GM21619 (cell line): ENCODE results near the gene NMNAT3.

Source experiments
- ATAC-seq: cut with Tn5 transposase; IDR thresholded peaks from one replicate; pipeline ENCODE4 v1.9.1; 2021; ENCODE audit not compliant: unreplicated experiment

The NMNAT3 gene

DNA sequence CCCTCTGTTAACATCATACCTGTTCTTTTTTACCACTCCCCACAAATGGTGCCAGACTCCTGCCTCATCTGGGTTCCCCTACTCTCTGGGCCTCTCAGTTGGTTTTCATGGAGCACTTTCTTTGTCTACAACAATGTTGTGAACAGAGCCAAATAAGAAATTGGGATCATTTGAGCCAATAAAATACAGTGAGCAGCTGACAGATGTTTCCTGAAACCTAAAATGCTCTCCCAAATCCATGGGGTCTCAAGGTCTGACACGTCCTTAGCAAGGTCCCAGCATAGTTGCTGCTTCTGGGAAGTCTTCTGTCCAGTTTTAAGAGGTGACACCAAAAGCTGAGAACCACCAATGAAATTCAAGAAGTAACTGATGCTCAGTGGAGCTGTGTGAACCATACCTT is 1.7 kb downstream of the NMNAT3 start:
- no peak for ATAC-seq

- no peak for ATAC-seq
Measured at GRCh38 chr3:139675327-139675726, 2.4 kb downstream of the NMNAT3 start.

GRCh38 chr3:139674571-139675260 is 3.1 kb downstream of the NMNAT3 start:
- ATAC-seq, result no peak

DNA sequence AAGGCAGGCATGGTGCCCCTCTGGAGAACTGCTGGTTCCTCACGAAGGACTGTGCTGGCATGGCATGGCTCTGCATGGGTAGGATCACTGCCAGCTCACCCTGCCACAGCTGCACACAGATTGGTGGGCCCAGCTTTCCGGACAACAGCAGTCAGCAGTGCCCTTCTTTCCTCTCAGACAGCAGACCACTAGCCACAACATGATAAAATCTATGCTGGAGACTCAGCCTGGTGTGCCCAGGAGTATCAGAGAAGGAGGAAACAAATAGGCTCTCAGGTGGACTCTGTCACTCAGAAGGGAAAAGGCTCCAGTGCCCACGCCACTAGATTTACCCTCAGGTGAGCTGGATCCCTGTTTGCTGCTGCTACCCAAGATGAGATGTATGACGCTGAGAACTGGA is 4.9 kb downstream of the NMNAT3 start:
- no peak for ATAC-seq

- ATAC-seq, result no peak
Measured at GRCh38 chr3:139671863-139672646, 5.7 kb downstream of the NMNAT3 start.

- ATAC-seq, result no peak
Measured at GRCh38 chr3:139671107-139671506, 6.7 kb downstream of the NMNAT3 start.

- ATAC-seq, result no peak
Measured at GRCh38 chr3:139670196-139670595, 7.6 kb downstream of the NMNAT3 start.

GRCh38 chr3:139668332-139668731 is 9.4 kb downstream of the NMNAT3 start:
- ATAC-seq, result no peak

GRCh38 chr3:139664958-139665357 is 12.8 kb downstream of the NMNAT3 start:
- no peak for ATAC-seq

DNA sequence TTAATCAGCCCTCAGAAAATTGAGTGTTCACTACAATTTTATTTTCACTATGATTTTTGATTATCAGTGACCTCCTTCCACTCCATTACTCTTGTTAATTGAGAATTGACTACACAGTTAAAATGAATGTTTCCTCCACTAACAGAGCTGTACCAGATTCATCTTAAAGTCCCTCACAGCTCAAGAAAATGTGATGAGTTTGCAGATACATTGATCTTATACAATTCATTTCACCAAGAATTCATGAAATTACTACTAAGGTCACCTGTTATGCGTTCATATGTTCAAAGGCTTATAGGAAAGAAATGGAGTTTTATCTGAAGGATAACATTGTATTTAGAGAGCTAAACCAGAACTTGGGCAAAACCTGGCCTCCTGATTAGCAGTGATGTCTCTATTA is 17.5 kb downstream of the NMNAT3 start:
- no peak for ATAC-seq

DNA sequence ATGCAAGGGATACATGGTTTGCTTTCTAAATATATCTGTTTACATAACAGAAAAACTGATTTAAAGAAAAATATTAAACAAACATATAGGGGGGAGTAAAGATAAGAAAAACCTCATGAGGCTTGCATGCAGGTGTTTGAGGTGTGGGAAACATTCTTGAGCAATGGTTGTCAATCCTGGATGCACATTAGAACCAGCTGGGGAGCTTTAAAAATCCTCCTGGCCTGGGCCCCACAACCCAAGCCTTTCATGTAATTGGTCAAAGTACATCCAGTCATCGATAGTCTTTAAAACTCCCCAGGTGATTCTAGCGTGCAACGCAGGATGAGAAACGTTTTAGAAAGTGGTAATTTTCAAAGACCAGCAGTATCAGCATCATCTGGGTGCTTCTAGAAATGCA is 18.3 kb downstream of the NMNAT3 start:
- no peak for ATAC-seq

DNA sequence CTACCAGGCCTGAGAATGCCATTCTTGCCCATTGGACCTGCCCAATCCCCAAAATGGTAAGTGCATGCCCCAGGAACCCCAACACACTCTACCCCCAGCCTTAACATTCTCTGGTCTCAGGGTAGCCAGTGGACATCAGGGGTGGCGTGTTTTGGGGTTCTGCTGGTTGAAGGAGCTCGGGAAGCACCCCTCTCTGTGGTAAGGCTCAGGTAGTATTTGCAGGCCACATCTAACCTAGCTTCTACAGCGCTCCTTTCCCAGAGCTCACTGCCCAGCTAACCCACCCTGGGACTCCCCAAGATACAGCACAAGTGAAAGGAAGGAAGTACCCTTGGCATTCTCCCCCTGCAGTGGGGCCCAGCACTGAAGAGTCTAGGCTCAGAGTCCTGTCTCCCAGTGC is 19.8 kb downstream of the NMNAT3 start:
- no peak for ATAC-seq

DNA sequence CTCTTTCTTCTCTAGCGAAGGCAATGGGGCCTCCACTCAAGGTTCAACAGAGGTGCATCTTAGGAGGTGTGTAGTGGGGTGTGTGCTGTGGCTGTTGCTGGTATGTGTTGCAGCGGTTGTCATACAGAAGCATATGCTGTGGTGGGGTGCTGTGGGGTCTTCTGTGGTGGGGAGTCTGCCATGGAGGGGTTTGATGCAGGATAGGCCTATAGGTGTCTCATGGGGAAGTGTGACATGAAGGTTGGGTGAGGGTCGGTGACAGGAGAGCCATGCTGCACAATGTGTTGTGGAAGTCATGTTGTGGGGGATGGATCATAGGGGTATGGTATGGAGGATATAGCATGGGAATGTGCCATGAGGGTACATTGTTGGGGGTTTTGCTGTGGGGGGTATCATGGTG is 20.3 kb downstream of the NMNAT3 start:
- ATAC-seq, result no peak

DNA sequence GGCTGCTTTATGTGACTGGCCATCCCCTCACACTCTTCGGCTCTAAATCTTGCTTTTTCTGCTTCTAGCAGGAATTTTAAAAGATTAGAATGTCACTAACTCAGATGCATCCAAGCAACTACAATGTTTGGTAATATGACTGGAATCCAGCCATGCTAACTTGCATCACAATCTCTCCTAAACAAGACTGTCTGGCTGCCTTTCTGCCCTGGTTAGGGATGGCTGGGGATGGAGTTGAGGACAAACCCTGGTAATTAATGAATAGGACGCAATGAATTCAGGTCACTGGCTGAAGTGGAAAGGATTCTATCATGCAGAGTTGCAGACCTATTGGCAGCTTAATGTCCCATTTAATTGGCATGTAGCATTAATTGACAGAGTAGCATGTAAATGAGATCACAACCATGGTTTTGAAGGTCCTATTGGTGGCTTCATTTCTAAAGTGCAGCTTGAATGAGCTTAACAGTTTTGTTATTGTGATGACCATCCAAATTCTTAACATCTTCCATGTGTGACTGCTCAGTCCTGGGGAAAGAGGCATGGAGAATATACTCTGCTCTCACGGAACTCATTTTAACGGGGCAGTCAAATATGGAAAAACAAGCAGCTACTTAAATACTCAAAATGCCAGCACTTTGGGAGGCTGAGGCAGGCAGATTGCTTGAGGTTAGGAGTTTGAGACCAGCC is 21.7 kb downstream of the NMNAT3 start:
- ATAC-seq, result no peak

- ATAC-seq, result no peak
Measured at GRCh38 chr3:139654637-139655365, 23.0 kb downstream of the NMNAT3 start.

- ATAC-seq, result no peak
Measured at GRCh38 chr3:139653582-139653981, 24.2 kb downstream of the NMNAT3 start.

DNA sequence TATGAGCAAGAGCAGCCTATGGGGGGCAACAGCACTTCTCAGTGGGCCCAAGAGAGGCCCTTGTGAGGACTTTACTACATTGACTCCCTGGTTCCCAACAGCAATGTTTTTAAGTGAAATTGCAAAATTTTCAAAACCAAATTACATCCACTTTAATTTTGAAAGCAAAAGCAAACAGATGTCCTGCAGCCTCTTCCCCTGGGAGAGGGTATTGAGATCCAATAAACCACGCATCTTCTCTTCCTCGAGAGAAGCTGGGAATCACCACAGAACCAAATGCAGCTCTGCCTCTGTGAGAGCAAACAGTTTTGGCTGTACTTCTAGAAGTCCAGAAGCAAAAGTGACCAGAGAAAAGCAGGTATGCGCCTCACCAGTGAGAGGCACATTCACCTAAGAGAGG is 25.2 kb downstream of the NMNAT3 start:
- ATAC-seq, result no peak

DNA sequence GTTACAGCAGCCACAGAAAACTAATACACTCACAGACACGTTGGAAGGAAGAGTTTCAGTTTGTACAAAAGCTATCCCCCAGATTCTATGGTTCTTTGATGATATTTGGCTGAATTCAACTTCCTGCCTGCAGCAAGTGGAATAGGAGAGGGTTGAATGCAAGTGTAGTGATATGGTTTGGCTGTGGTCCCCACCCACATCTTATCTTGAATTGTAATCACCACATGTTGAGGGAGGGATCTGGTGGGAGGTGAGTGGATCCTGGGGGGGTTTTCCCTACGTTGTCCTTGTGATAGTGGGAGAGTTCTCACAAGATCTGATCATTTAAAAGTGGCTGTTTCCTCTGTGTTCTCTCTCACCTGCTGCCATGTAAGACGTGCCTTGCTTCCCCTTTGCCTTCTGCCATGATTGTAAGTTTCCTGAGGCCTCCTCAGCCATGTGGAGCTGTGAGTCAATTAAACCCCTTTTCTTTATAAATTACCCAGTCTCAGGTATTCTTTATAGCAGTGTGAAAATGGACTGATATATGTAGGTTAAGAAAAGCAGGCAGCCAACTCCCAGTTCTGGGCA is 29.8 kb downstream of the NMNAT3 start:
- ATAC-seq, result no peak

DNA sequence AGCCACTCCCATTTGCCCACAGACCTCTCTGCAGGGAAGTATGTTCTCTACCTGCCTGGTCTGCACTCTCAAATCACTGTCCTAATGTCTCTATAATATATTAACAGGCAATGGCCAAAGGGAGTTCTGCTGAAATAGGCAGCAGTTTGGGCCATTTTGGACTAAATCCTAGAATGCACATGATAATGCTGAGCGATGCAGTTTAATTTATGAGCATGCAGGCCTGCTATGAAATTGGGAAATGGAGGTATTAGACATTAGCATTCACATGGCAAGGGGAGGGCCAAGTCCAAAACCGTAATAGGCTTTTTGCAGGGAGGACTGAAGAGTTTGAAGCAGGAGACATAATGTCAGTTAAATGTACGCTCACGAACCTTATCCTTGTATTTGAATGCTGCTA is 31.3 kb downstream of the NMNAT3 start:
- no peak for ATAC-seq

- ATAC-seq, result no peak
Measured at GRCh38 chr3:139642996-139643395, 34.8 kb downstream of the NMNAT3 start.

- ATAC-seq, result no peak
Measured at GRCh38 chr3:139640456-139640855, 37.3 kb downstream of the NMNAT3 start.
